Muscle layer of colon (tissue), 2 donors: ENCODE measurements around the gene SCAMP2.

Experiments
- H3K27ac ChIP-seq: one replicate; pipeline ENCODE4 v1.7.0; 2013; ENCODE audit warnings: low read depth, mild to moderate bottlenecking, low read length, moderate library complexity
- H3K27me3 ChIP-seq, 2 donors: one replicate each; pipeline ENCODE4 v1.7.0; 2013; ENCODE audit warnings: low read length in 2 of 2, mild to moderate bottlenecking in 2 of 2; ENCODE audit not compliant: insufficient read depth in 2 of 2, control insufficient read depth in 1 of 2
- H3K36me3 ChIP-seq: one replicate; pipeline ENCODE4 v1.7.0; 2013; ENCODE audit warnings: mild to moderate bottlenecking, low read length; ENCODE audit not compliant: insufficient read depth
- H3K4me1 ChIP-seq: one replicate; pipeline ENCODE4 v1.7.0; 2013; ENCODE audit warnings: mild to moderate bottlenecking, low read length; ENCODE audit not compliant: insufficient read depth
- H3K4me3 ChIP-seq, 2 donors: one replicate each; pipeline ENCODE4 v1.7.0; 2013; ENCODE audit warnings: low read length in 2 of 2, low read depth in 1 of 2, mild to moderate bottlenecking in 1 of 2, moderate library complexity in 1 of 2
- H3K9ac ChIP-seq: one replicate; pipeline ENCODE4 v1.7.0; 2013; ENCODE audit warnings: low read length
- H3K9me3 ChIP-seq: one replicate; pipeline ENCODE4 v1.7.0; 2013; ENCODE audit warnings: mild to moderate bottlenecking, low read length
- donor health status: abdominal sarcoma.
- donor health status: Adenocarcinoma of cecum.

Gene SCAMP2

DNA sequence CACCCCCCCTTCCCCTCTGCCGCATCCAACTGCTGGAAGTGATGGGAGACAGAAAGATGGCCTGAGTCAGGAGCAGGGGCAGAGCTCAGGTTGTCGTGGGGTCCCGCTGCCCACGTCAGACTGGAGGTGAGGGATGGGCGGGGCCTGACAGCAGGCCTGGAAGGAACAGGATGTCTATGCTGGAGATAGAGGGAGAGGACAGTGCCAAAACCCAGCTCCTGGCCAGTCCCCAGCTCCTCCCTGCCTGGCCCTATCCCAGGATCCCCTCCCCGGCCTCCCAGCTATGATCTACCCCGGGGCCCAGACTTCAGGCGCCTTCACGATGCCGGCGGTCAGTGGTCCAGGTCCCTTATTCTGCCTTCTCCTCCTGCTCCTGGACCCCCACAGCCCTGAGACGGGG, 60.6 kb downstream of the SCAMP2 start, which contains the start of gene LMAN1L:
LMAN1L (plus strand) TSS at position 303 of the 400 bp plus-strand sequence; CDS start at position 323, 20 bp downstream.
- H3K4me3 ChIP-seq = no peak within 1 kb of the TSS
- no peaks in the 10 kb centered on the region for H3K36me3 ChIP-seq
- H3K4me1 ChIP-seq = peaks cover 14% of the 10 kb centered on the region
- no peak within 1 kb of the TSS for H3K27ac ChIP-seq
- no peak within 1 kb of the TSS for H3K9ac ChIP-seq
- no peaks in the 10 kb centered on the region for H3K9me3 ChIP-seq
- no peaks in the 10 kb centered on the region for H3K27me3 ChIP-seq

DNA sequence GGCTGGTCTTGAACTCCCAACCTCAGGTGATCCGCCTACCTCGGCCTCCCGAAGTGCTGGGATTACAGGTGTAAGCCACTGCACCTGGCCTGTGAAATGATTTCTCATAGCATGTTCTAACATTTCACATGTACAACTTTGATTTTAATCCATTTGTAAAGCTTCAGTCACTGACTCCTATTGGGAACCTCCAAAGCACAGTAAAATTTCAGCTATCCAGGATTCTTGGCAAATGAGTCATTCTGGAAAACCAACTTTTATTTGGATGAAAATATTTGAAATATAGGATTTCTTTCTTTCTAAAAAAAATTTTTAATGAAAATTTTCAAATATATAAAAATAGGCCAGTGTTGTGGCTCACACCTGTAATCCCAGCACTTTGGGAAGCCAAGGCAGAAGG, 63.2 kb downstream of the SCAMP2 start:
- Histone ChIP-seq H3K27ac (no peak overlapping the region), H3K9me3 (no peaks in the 10 kb centered on the region), H3K27me3 (no peaks in the 10 kb centered on the region), H3K4me1 (peaks cover 3% of the 10 kb centered on the region), H3K36me3 (no peaks in the 10 kb centered on the region), H3K9ac (no peak overlapping the region), H3K4me3 (no peak overlapping the region)

DNA sequence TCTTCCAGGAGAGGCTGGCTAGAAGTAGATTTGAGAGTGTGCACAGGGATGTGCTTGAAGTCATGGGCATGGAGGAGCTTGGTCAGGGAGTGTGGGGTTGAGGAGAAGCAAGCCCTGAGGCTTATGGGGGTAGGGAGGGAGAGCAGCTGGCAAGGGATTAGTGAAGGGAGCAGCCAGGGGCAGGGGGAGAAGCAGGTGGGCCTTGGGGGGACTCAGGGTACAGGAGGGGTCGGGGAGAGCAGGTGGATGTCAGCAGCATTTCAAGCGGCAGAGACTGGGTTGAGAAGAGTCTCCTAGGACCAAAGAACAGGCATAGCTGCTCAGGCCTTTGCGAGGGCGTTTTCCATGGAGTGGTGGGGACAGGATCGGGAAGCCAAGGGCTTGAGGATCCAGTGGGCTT, 63.9 kb downstream of the SCAMP2 start:
- H3K27ac ChIP-seq = no peak overlapping the region
- H3K4me1 ChIP-seq = no peaks in the 10 kb centered on the region
- H3K9ac ChIP-seq = no peak overlapping the region
- H3K27me3 ChIP-seq = no peaks in the 10 kb centered on the region
- H3K36me3 ChIP-seq = no peaks in the 10 kb centered on the region
- H3K4me3 ChIP-seq = no peak overlapping the region
- H3K9me3 ChIP-seq = no peaks in the 10 kb centered on the region

DNA sequence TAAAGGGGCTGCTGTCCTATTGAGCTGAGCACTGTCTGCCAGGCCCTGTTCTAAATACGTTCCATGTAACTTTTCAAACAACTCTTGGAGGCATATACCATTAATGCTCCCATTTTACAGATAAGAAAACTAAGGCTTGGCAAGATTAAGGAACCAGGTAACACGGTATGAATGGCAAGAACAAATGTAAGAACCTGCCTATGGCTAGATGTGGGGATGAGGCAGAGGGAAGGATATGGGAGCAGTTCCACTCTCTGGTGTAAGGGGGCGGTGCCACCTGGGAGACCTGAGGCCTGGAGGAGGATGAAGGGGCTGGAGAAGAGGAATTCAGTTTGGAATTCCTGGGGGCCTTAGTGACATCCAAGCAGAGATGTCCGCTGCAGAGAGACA, 64.3 kb downstream of the SCAMP2 start:
- no peaks in the 10 kb centered on the region for H3K36me3 ChIP-seq
- H3K4me3 ChIP-seq = no peak overlapping the region
- H3K27ac ChIP-seq = no peak overlapping the region
- H3K4me1 ChIP-seq = no peaks in the 10 kb centered on the region
- H3K9me3 ChIP-seq = no peaks in the 10 kb centered on the region
- H3K27me3 ChIP-seq = no peaks in the 10 kb centered on the region
- H3K9ac ChIP-seq = no peak overlapping the region

DNA sequence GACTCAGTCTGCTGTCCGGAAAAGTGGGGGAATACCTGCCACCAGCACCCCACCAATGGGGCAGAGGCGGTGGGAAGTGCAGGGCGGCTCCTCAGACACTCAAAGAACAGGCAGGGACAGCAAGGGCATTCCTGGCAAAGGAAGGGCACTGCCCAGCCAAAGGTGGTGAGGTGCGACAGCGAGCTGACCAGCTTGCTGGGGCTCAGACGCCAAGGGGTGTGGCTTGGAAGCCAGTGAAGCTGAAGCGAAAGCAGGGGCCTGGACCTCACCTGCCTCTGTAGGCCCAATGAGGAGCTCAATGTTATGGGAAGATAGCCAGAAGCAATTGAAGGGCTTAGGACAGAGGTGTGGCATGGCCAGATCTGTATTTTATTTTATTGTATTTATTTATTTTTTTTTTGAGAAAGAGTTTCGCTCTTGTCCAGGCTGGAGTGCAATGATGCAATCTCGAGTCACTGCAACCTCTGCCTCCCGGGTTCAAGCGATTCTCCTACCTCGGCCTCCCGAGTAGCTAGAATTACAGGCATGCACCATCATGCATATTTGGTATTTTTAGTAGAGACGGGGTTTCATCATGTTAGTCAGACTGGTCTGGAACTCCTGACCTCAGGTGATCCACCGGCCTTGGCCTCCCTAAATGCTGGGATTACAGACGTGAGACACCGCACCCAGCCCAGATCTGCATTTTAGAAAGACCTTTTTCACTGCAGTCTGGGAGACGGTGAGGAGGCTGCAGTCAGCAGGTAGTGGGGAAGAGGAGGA, 64.9 kb downstream of the SCAMP2 start:
- Histone ChIP-seq H3K27ac (no peak overlapping the region), H3K9ac (no peak overlapping the region), H3K4me1 (no peaks in the 10 kb centered on the region), H3K9me3 (no peaks in the 10 kb centered on the region), H3K27me3 (no peaks in the 10 kb centered on the region), H3K36me3 (no peaks in the 10 kb centered on the region), H3K4me3 (no peak overlapping the region)

DNA sequence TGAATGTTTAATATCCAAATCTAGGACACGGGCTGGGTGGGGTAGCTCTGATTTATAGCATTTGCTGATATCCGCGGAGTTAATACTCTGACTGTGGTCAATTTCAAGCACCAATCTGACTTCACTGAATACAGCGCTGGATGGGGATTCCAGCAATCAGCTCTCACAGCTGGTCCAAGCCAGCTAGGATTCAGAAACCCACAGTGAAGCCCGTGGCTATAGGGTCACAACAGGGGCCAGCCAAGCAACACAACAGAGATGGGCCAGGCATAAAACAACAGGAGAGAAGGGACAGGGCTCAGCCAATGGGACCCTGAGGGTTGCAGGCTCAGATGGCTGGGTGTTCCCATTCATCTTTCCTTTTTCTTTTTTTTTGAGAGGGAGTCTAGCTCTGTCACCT, 65.9 kb downstream of the SCAMP2 start:
- H3K36me3 ChIP-seq = no peaks in the 10 kb centered on the region
- H3K4me1 ChIP-seq = no peaks in the 10 kb centered on the region
- H3K4me3 ChIP-seq = no peak overlapping the region
- H3K9ac ChIP-seq = no peak overlapping the region
- H3K27ac ChIP-seq = no peak overlapping the region
- H3K9me3 ChIP-seq = no peaks in the 10 kb centered on the region
- no peaks in the 10 kb centered on the region for H3K27me3 ChIP-seq

DNA sequence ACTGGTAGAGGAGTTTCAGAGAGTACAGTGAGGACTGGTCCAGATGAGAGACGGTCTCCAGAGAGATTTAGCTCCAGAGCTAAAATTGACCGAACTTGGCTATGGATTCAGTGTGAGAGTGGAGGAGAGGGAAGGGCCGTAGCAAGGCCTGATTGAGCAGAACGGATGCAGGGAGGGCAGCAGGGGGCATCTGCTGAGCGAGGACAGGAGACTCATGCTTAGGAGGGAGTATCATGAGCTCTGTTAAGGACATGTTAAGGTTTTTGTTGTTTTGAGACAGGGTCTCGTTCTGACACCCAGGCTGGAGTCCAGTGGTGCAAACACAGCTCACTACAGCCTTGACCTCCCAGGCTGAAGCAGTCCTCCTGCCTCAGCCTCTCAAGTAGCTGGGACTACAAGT, 68.2 kb downstream of the SCAMP2 start:
- no peak overlapping the region for H3K9ac ChIP-seq
- peaks cover 9% of the 10 kb centered on the region for H3K36me3 ChIP-seq

DNA sequence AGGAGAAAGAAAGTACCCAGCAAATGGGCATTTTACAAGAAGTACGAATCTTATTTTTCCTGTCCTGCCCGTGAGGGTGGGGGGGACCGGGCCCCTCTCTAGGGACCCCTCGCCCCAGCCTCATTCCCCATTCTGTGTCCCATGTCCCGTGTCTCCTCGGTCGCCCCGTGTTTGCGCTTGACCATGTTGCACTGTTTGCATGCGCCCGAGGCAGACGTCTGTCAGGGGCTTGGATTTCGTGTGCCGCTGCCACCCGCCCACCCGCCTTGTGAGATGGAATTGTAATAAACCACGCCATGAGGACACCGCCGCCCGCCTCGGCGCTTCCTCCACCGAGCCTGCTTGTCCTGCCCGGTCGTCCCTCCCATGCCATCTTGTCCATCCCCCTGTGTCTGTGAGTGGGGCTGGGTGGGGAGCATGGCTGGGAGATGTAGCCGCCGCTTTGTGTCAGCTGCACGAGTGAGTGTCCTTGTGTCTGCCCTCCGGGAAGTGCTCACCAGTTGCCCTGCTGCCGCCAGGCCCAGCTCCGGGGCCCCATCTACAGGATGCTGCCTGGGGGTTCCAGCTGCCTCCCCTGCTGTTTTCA, 70.2 kb downstream of the SCAMP2 start:
- Histone ChIP-seq H3K27me3 (no peaks in the 10 kb centered on the region), H3K27ac (no peak overlapping the region), H3K4me3 (no peak overlapping the region), H3K36me3 (peaks cover 18% of the 10 kb centered on the region), H3K9me3 (no peaks in the 10 kb centered on the region), H3K4me1 (peaks cover 11% of the 10 kb centered on the region), H3K9ac (no peak overlapping the region)

More for the DNA sequence above, 68.2 kb downstream of the SCAMP2 start:
- Histone ChIP-seq H3K27me3 (no peaks in the 10 kb centered on the region), H3K9me3 (no peaks in the 10 kb centered on the region), H3K4me1 (peaks cover 6% of the 10 kb centered on the region), H3K4me3 (no peak overlapping the region), H3K27ac (no peak overlapping the region)

DNA sequence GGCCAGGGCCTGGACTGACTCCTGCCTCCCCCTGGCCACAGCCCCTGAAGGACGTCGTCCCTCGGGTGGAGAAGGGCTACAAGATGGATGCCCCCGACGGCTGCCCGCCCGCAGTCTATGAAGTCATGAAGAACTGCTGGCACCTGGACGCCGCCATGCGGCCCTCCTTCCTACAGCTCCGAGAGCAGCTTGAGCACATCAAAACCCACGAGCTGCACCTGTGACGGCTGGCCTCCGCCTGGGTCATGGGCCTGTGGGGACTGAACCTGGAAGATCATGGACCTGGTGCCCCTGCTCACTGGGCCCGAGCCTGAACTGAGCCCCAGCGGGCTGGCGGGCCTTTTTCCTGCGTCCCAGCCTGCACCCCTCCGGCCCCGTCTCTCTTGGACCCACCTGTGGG, 70.9 kb downstream of the SCAMP2 start:
- Histone ChIP-seq H3K4me3 (no peak overlapping the region), H3K9ac (no peak overlapping the region), H3K27ac (no peak overlapping the region), H3K36me3 (peaks cover 18% of the 10 kb centered on the region), H3K4me1 (peaks cover 11% of the 10 kb centered on the region), H3K9me3 (no peaks in the 10 kb centered on the region), H3K27me3 (no peaks in the 10 kb centered on the region)

DNA sequence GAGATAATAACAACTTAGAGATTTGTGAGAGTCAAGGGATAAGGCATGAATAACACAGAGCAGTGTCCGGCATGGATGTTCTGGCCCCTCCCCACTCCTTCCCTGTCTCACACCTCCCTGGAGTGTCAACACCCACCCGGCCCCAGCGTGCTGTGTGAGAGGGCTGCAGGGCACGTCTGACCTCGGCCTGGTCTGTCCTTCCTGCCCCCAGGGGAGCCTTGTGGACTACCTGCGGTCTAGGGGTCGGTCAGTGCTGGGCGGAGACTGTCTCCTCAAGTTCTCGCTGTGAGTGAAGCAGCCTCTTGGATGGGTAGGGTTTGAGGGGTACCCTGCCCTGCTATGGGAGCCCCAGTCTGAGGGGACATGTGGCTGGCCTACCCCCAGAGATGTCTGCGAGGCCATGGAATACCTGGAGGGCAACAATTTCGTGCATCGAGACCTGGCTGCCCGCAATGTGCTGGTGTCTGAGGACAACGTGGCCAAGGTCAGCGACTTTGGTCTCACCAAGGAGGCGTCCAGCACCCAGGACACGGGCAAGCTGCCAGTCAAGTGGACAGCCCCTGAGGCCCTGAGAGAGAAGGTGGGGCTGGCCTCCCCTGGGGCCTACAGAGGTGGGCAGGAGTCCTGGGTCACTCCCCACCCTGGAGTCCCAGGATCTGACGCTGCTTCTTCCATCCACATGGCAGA, 71.7 kb downstream of the SCAMP2 start:
- no peak overlapping the region for H3K9ac ChIP-seq
- no peaks in the 10 kb centered on the region for H3K9me3 ChIP-seq
- peaks cover 18% of the 10 kb centered on the region for H3K36me3 ChIP-seq
- no peak overlapping the region for H3K4me3 ChIP-seq
- H3K4me1 ChIP-seq = peaks cover 11% of the 10 kb centered on the region
- H3K27ac ChIP-seq = no peak overlapping the region
- no peaks in the 10 kb centered on the region for H3K27me3 ChIP-seq

DNA sequence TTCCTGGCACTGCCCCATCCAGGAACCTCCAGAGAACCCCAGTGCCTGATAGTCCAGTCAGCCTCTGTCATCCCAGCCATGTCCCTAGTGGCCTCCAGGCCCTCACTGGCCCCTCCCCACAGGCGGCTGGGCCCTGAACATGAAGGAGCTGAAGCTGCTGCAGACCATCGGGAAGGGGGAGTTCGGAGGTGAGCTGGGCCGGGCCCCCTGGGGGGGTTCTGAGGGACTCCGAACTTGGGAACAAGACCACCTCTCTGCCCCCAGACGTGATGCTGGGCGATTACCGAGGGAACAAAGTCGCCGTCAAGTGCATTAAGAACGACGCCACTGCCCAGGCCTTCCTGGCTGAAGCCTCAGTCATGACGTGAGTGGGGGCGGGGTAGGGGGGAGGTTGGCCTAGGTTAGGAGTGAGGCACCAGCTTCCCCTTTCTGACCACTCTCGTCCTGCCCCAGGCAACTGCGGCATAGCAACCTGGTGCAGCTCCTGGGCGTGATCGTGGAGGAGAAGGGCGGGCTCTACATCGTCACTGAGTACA, 72.5 kb downstream of the SCAMP2 start:
- Histone ChIP-seq H3K36me3 (peaks cover 18% of the 10 kb centered on the region), H3K27me3 (no peaks in the 10 kb centered on the region), H3K4me1 (peaks cover 11% of the 10 kb centered on the region), H3K9ac (no peak overlapping the region), H3K9me3 (no peaks in the 10 kb centered on the region), H3K4me3 (no peak overlapping the region), H3K27ac (no peak overlapping the region)
